SK-N-MC (cell line): ENCODE measurements around the gene MIOX.
A peak's percentile ranks its signal among the peaks of the same experiment; 100 is the strongest.

Experiments used
- EZH2 ChIP-seq: fragments of 200-600 bp; sonication (generic); IDR thresholded peaks from one replicate; pipeline ENCODE4 v1.6.1; 2017; ENCODE audit warnings: antibody characterized with exemption
- POLR2AphosphoS5 ChIP-seq: IDR thresholded peaks from 2 replicates; pipeline ENCODE4 v1.6.1; 2012; ENCODE audit warnings: mild to moderate bottlenecking, low read depth, low read length, borderline replicate concordance

DNA sequence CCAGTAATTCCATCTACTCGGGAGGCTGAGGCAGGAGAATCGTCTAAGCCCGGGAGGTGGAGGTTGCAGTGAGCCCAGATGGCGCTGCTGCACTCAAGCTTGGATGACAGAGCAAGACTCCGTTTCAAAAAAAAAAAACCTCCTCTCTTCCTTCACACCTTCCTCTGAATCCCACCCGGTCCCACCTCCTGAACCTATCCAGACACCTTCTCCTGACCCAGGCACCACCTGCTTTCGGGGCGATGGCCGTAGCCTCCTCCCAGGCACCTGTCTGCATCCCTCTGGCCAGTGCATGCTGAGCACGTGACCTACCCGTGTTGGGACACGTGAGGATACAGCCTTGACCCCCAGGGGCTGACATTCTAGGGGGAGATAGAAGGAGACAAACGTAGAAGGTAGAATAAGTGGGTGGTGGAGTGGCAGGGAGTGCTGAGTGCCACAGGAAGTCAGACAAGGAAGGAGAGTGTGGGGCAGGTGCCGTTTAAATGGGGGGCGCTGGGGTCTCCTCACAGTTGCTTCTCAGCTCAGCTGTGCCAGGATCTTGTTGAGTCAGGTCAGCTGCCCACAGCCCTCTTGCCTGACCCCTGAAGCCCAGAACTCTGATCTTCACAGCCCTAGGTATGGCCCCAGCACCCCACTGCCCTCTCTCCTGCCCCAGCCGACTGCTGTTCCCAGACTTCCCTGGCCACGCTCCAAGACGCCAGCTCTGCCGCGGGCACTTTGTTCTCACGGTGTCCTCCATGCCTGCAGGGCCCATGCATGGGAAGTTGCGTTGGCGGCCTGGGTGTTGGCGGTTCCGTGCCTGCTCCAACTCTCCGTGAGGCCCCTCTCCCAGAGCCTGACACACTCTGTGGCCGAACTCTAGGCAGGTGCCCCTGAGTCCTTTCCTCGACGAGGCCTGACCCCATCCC lies 1.2 kb upstream of the MIOX start:
- TF ChIP-seq POLR2AphosphoS5 (0 out of 2 replicates have a peak, but pooled peaks have one; percentile 12), EZH2 (no peak)
